H9 (cell line): ENCODE data around the gene IL20RB. TPM values are rescaled to one million over a fixed set of nuclear protein-coding genes. Genes with fewer than 3 reads are reported as not detected.

Experiments used
- DNase-seq: peaks from one replicate; pipeline ENCODE4 v3.0.0-alpha.2; 2017
- H2AFZ ChIP-seq: one replicate; pipeline ENCODE4 v1.6.1; 2013; ENCODE audit warnings: mild to moderate bottlenecking, low read length, control low read depth, moderate library complexity
- H2AK5ac ChIP-seq: 2 replicates; pipeline ENCODE4 v1.6.1; 2013; ENCODE audit warnings: low read length, control low read depth, mixed read lengths; ENCODE audit not compliant: insufficient read length
- H2BK120ac ChIP-seq: one replicate; pipeline ENCODE4 v1.6.1; 2013; ENCODE audit warnings: low read depth, mild to moderate bottlenecking, low read length, control low read depth, inconsistent platforms; ENCODE audit not compliant: poor library complexity, severe bottlenecking
- H2BK12ac ChIP-seq: 2 replicates; pipeline ENCODE4 v1.6.1; 2013; ENCODE audit warnings: low read length, control low read depth, mixed read lengths, low read depth; ENCODE audit not compliant: insufficient read length
- H2BK15ac ChIP-seq: 2 replicates; pipeline ENCODE4 v1.6.1; 2013; ENCODE audit warnings: low read depth, low read length, control low read depth
- H2BK20ac ChIP-seq: one replicate; pipeline ENCODE4 v1.6.1; 2013; ENCODE audit warnings: low read depth, mild to moderate bottlenecking, low read length, control low read depth, inconsistent platforms; ENCODE audit not compliant: poor library complexity, severe bottlenecking
- H2BK5ac ChIP-seq: 2 replicates; pipeline ENCODE4 v1.6.1; 2013; ENCODE audit warnings: low read length, control low read depth, mixed read lengths; ENCODE audit not compliant: insufficient read length
- H3K14ac ChIP-seq: 2 replicates; pipeline ENCODE4 v1.6.1; 2013; ENCODE audit warnings: low read length, control low read depth; ENCODE audit not compliant: insufficient read depth
- H3K18ac ChIP-seq: 2 replicates; pipeline ENCODE4 v1.6.1; 2013; ENCODE audit warnings: low read depth, mild to moderate bottlenecking, mixed read lengths, low read length, control low read depth; ENCODE audit not compliant: insufficient read length
- H3K23ac ChIP-seq: 2 replicates; pipeline ENCODE4 v1.6.1; 2013; ENCODE audit warnings: low read length, control low read depth, mixed read lengths, low read depth; ENCODE audit not compliant: insufficient read length
- H3K23me2 ChIP-seq: 2 replicates; pipeline ENCODE4 v1.6.1; 2013; ENCODE audit warnings: low read depth, mild to moderate bottlenecking, mixed read lengths, low read length, control low read depth; ENCODE audit not compliant: insufficient read length, poor library complexity, severe bottlenecking
- H3K27ac ChIP-seq: 2 replicates; pipeline ENCODE4 v1.5.1; 2013; ENCODE audit warnings: low read length, control low read depth, mixed read lengths, low read depth; ENCODE audit not compliant: insufficient read length
- H3K27me3 ChIP-seq: 2 replicates; pipeline ENCODE4 v1.6.1; 2013; ENCODE audit warnings: low read length, control low read depth, inconsistent platforms; ENCODE audit not compliant: insufficient read depth
- H3K4ac ChIP-seq: 2 replicates; pipeline ENCODE4 v1.6.1; 2013; ENCODE audit warnings: low read depth, mild to moderate bottlenecking, control low read depth, inconsistent platforms, low read length, moderate library complexity
- H3K4me1 ChIP-seq: 2 replicates; pipeline ENCODE4 v1.6.1; 2013; ENCODE audit warnings: low read length, control low read depth, inconsistent platforms; ENCODE audit not compliant: insufficient read depth
- H3K4me2 ChIP-seq: 2 replicates; pipeline ENCODE4 v1.6.1; 2013; ENCODE audit warnings: low read length, control low read depth, mixed read lengths; ENCODE audit not compliant: insufficient read length, insufficient read depth
- H3K56ac ChIP-seq: 2 replicates; pipeline ENCODE4 v1.6.1; 2013; ENCODE audit warnings: low read depth, mild to moderate bottlenecking, mixed read lengths, low read length, control low read depth; ENCODE audit not compliant: insufficient read length
- H3K79me1 ChIP-seq: 2 replicates; pipeline ENCODE4 v1.6.1; 2013; ENCODE audit warnings: low read depth, mild to moderate bottlenecking, moderate library complexity, low read length, control low read depth, inconsistent platforms; ENCODE audit not compliant: insufficient read depth, poor library complexity, severe bottlenecking
- H3K79me2 ChIP-seq: 2 replicates; pipeline ENCODE4 v1.6.1; 2013; ENCODE audit warnings: low read length, control low read depth, inconsistent platforms; ENCODE audit not compliant: insufficient read depth
- H3K9ac ChIP-seq: 2 replicates; pipeline ENCODE4 v1.6.1; 2013; ENCODE audit warnings: low read length, control low read depth, mixed read lengths; ENCODE audit not compliant: insufficient read length; ENCODE audit errors: extremely low read depth
- H3K9me3 ChIP-seq: one replicate; pipeline ENCODE4 v1.6.1; 2013; ENCODE audit warnings: low read depth, low read length, inconsistent platforms; ENCODE audit not compliant: control insufficient read depth
- H3T11ph ChIP-seq: one replicate; pipeline ENCODE4 v1.6.1; 2013; ENCODE audit warnings: mild to moderate bottlenecking, low read length, control low read depth, inconsistent platforms
- H4K20me1 ChIP-seq: one replicate; pipeline ENCODE4 v1.6.1; 2013; ENCODE audit not compliant: control insufficient read depth, insufficient read length, insufficient read depth
- H4K5ac ChIP-seq: 2 replicates; pipeline ENCODE4 v1.6.1; 2013; ENCODE audit warnings: low read depth, mild to moderate bottlenecking, mixed read lengths, low read length, control low read depth; ENCODE audit not compliant: insufficient read length
- H4K8ac ChIP-seq: replicated peaks from 2 replicates; pipeline ENCODE4 v1.6.1; 2013; ENCODE audit warnings: low read length, control low read depth, mixed read lengths, low read depth; ENCODE audit not compliant: insufficient read length
- H4K91ac ChIP-seq: 2 replicates; pipeline ENCODE4 v1.6.1; 2013; ENCODE audit warnings: low read depth, mild to moderate bottlenecking, moderate library complexity, mixed read lengths, low read length, control low read depth; ENCODE audit not compliant: insufficient read length
- H3K27ac Mint-ChIP-seq, 3 experiments: 2 replicates in 2 of 3; 3 replicates in 1 of 3; pipeline ENCODE4 v1.8.0; 2020 to 2021; ENCODE audit warnings: mixed read lengths in 3 of 3, mild to moderate bottlenecking in 1 of 3, moderate library complexity in 1 of 3
- H3K27me3 Mint-ChIP-seq: 2 replicates; pipeline ENCODE4 v1.8.0; 2021; ENCODE audit warnings: low read depth, mild to moderate bottlenecking, moderate library complexity, mixed read lengths
- H3K36me3 Mint-ChIP-seq, 3 experiments: 2 replicates in 2 of 3; 3 replicates in 1 of 3; pipeline ENCODE4 v1.8.0; 2020 to 2021; ENCODE audit warnings: low read depth in 3 of 3, mixed read lengths in 3 of 3; ENCODE audit not compliant: insufficient read depth in 1 of 3
- H3K4me1 Mint-ChIP-seq, 2 experiments: 2 replicates each; pipeline ENCODE4 v1.8.0; 2020; ENCODE audit warnings: mixed read lengths in 2 of 2
- H3K4me3 Mint-ChIP-seq, 2 experiments: 2 replicates in 1 of 2; 3 replicates in 1 of 2; pipeline ENCODE4 v1.8.0; 2020 to 2021; ENCODE audit warnings: mild to moderate bottlenecking in 2 of 2, mixed read lengths in 2 of 2, moderate library complexity in 1 of 2
- H3K9me3 Mint-ChIP-seq, 2 experiments: 2 replicates in 1 of 2; 3 replicates in 1 of 2; pipeline ENCODE4 v1.8.0; 2020; ENCODE audit warnings: mild to moderate bottlenecking in 2 of 2, mixed read lengths in 2 of 2, moderate library complexity in 1 of 2
- WGBS: extraction: QIAGEN DNeasy Blood & Tissue Kit; methylation state at CpG from one replicate; pipeline ENCODE4 v1.1.7; 2013; ENCODE audit warnings: missing lambda C conversion rate, low lambda C conversion rate, mixed read lengths; ENCODE audit not compliant: insufficient read length; ENCODE audit errors: extremely low coverage; 5-methylcytosine and 5-hydroxymethylcytosine counted together
- total RNA-seq: library from RNA; stranded (reverse); gene quantifications from 2 replicates; pipeline ENCODE4 v1.2.1, GENCODE V29; 2021
- TF ChIP-seq, protein P1 (sequence below): fragments of 200-600 bp; sonication (generic); conservative IDR thresholded peaks from 3 replicates; pipeline ENCODE4 v1.8.0; 2021; ENCODE audit warnings: antibody characterized with exemption, mild to moderate bottlenecking

Gene IL20RB
- total RNA-seq, 1 experiment from 2014 or later, result 1.5 TPM

DNA sequence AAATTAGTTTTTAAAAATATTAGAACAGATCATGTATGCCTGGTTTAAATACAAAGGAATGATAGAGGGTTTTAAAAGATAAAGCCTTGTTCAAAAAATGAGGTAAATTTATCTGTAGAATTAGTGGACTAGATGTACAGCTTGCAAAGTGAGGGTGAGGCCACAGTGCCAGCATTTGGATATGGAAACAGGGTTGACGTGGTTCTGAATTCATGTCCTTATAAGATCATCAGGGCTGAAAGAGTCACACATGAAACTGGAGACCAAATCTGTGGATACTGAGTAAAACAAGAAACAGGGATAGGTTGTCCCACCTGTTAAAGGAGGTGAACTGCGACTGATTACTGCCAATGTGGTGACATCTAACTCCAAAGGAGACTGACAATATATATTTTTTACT is 49.5 kb upstream of the IL20RB start:
- H2BK120ac ChIP-seq, result no peak overlapping the region
- no peak overlapping the region for H2BK5ac ChIP-seq
- no peaks in the 10 kb centered on the region for H3K27me3 ChIP-seq
- no peak overlapping the region for H3K27ac ChIP-seq
- no peaks in the 10 kb centered on the region for H3K79me1 ChIP-seq
- no peak overlapping the region for H4K91ac ChIP-seq
- TF ChIP-seq, protein P1, sequence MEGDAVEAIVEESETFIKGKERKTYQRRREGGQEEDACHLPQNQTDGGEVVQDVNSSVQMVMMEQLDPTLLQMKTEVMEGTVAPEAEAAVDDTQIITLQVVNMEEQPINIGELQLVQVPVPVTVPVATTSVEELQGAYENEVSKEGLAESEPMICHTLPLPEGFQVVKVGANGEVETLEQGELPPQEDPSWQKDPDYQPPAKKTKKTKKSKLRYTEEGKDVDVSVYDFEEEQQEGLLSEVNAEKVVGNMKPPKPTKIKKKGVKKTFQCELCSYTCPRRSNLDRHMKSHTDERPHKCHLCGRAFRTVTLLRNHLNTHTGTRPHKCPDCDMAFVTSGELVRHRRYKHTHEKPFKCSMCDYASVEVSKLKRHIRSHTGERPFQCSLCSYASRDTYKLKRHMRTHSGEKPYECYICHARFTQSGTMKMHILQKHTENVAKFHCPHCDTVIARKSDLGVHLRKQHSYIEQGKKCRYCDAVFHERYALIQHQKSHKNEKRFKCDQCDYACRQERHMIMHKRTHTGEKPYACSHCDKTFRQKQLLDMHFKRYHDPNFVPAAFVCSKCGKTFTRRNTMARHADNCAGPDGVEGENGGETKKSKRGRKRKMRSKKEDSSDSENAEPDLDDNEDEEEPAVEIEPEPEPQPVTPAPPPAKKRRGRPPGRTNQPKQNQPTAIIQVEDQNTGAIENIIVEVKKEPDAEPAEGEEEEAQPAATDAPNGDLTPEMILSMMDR, result no peak
- no peak overlapping the region for H2BK20ac ChIP-seq
- Mint-ChIP-seq H3K4me1 (peaks cover 24 to 25% of the 10 kb centered on the region in 2 experiments), H3K36me3 (peaks cover 0 to 15% (median 9%) of the 10 kb centered on the region in 3 experiments; a peak in 4 of 7 replicates), H3K9me3 (peaks cover 8 to 11% of the 10 kb centered on the region in 2 experiments; a peak in 4 of 5 replicates), H3K27ac (peak overlapping the region in 1 of 3 experiments; percentile 55; a peak in 2 of 7 replicates), H3K27me3 (no peaks in the 10 kb centered on the region; the same call in 1 of the 2 replicates), H3K4me3 (no peak overlapping the region)
- peaks cover 3% of the 10 kb centered on the region; the same call in 1 of the 2 replicates for H3K4me1 ChIP-seq
- H3K9me3 ChIP-seq, result no peaks in the 10 kb centered on the region
- H3K18ac ChIP-seq, result no peak overlapping the region
- no peak overlapping the region for H4K5ac ChIP-seq
- DNase-seq, result no peak
- H3K4me2 ChIP-seq, result no peak overlapping the region
- peaks cover 22% of the 10 kb centered on the region; the same call in 1 of the 2 replicates for H3K79me2 ChIP-seq
- no peak overlapping the region for H3K9ac ChIP-seq
- H2BK15ac ChIP-seq, result no peak overlapping the region
- H3K4ac ChIP-seq, result no peak overlapping the region
- no peak overlapping the region for H2AFZ ChIP-seq
- no peak overlapping the region for H3K23ac ChIP-seq
- no peak overlapping the region for H3T11ph ChIP-seq
- H3K23me2 ChIP-seq, result no peaks in the 10 kb centered on the region
- peaks cover 4% of the 10 kb centered on the region for H4K20me1 ChIP-seq
- H4K8ac ChIP-seq, result no peak overlapping the region
- H3K56ac ChIP-seq, result no peak overlapping the region
- no peak overlapping the region for H2BK12ac ChIP-seq
- H2AK5ac ChIP-seq, result no peak overlapping the region
- no peak overlapping the region for H3K14ac ChIP-seq
- no CpG with 5 or more reads among the region's 2 CpGs for WGBS
